Endodermal cell (in vitro differentiated cells): ENCODE results near the gene ADAM15. TPM values are rescaled to one million over a fixed set of nuclear protein-coding genes. Genes with fewer than 3 reads are reported as not detected.

Source experiments
- DNase-seq: peaks from one replicate; pipeline ENCODE4 v3.0.0-alpha.2; 2017
- H3K27ac ChIP-seq: 2 replicates; pipeline ENCODE4 v1.5.1; 2013; ENCODE audit warnings: mild to moderate bottlenecking, low read depth, low read length, moderate library complexity
- H3K27me3 ChIP-seq: 2 replicates; pipeline ENCODE4 v1.6.1; 2013; ENCODE audit warnings: mild to moderate bottlenecking, low read length, moderate library complexity; ENCODE audit not compliant: insufficient read depth, control insufficient read depth, poor library complexity, severe bottlenecking
- H3K36me3 ChIP-seq: 2 replicates; pipeline ENCODE4 v1.7.0; 2013; ENCODE audit warnings: mild to moderate bottlenecking, low read length, moderate library complexity; ENCODE audit not compliant: control insufficient read depth, insufficient read depth
- H3K4me1 ChIP-seq: one replicate; pipeline ENCODE4 v1.7.0; 2013; ENCODE audit warnings: low read length; ENCODE audit not compliant: control insufficient read depth, insufficient read depth
- H3K4me3 ChIP-seq: 2 replicates; pipeline ENCODE4 v1.5.1; 2013; ENCODE audit warnings: mild to moderate bottlenecking, low read length, moderate library complexity
- H3K9ac ChIP-seq: 2 replicates; pipeline ENCODE4 v1.6.1; 2013; ENCODE audit warnings: mild to moderate bottlenecking, low read length, moderate library complexity; ENCODE audit not compliant: poor library complexity, severe bottlenecking; ENCODE audit errors: extremely low read depth
- H3K9me3 ChIP-seq: 2 replicates; pipeline ENCODE4 v1.6.1; 2013; ENCODE audit warnings: mild to moderate bottlenecking, low read length, moderate library complexity; ENCODE audit not compliant: control insufficient read depth
- H3K27ac Mint-ChIP-seq: 2 replicates; pipeline ENCODE4 v1.8.0; 2020; ENCODE audit warnings: mixed read lengths
- H3K27me3 Mint-ChIP-seq: 2 replicates; pipeline ENCODE4 v1.8.0; 2021; ENCODE audit warnings: mild to moderate bottlenecking, mixed read lengths; ENCODE audit not compliant: insufficient read depth
- H3K36me3 Mint-ChIP-seq: 2 replicates; pipeline ENCODE4 v1.8.0; 2020; ENCODE audit warnings: low read depth, mixed read lengths
- H3K4me1 Mint-ChIP-seq: 2 replicates; pipeline ENCODE4 v1.8.0; 2020; ENCODE audit warnings: mixed read lengths
- H3K4me3 Mint-ChIP-seq: 2 replicates; pipeline ENCODE4 v1.8.0; 2020; ENCODE audit warnings: mild to moderate bottlenecking, moderate library complexity, mixed read lengths
- H3K9me3 Mint-ChIP-seq: 2 replicates; pipeline ENCODE4 v1.8.0; 2020; ENCODE audit warnings: mild to moderate bottlenecking, mixed read lengths
- CTCF ChIP-seq: fragments of 200-600 bp; sonication (generic); conservative IDR thresholded peaks from 2 replicates; pipeline ENCODE4 v1.5.0; 2021; ENCODE audit warnings: antibody characterized with exemption, mild to moderate bottlenecking
- WGBS, 2 experiments: methylation state at CpG; one replicate each; pipeline versions ENCODE4 v1.1.5 to v1.1.7; 2013; ENCODE audit warnings: missing lambda C conversion rate in 2 of 2, mixed read lengths in 1 of 2; ENCODE audit not compliant: insufficient coverage in 1 of 2, insufficient read length in 1 of 2; 5-methylcytosine and 5-hydroxymethylcytosine counted together
- total RNA-seq, 2 donors: library from RNA; stranded (reverse); fragmentation: NEBNext Ultra II Directional in 1 of 2; extraction: Animal tissue kit (Norgen Biotek cat#: 25700) in 1 of 2; gene quantifications; 2 replicates in 1 of 2; 3 replicates in 1 of 2; pipeline ENCODE4 v1.2.1, GENCODE V29; 2021

Gene ADAM15
- total RNA-seq, 2 donors from 2014 or later: 13.4 to 16.5 TPM

GRCh38 chr1:155110826-155111225 is 59.7 kb downstream of the ADAM15 start:
- no peak overlapping the region for H3K27ac Mint-ChIP-seq
- peaks cover 15% of the 10 kb centered on the region for H3K27me3 ChIP-seq
- H3K36me3 ChIP-seq: no peaks in the 10 kb centered on the region
- no peak for TF ChIP-seq CTCF
- H3K27me3 Mint-ChIP-seq: peaks cover 20% of the 10 kb centered on the region
- DNase-seq: no peak
- no peak overlapping the region for H3K4me3 ChIP-seq
- no peaks in the 10 kb centered on the region for H3K9me3 ChIP-seq
- H3K4me1 Mint-ChIP-seq: no peaks in the 10 kb centered on the region
- no peaks in the 10 kb centered on the region for H3K9me3 Mint-ChIP-seq
- H3K27ac ChIP-seq: no peak overlapping the region
- 89% methylated on average over 7 to 8 of the region's 8 CpGs for WGBS, 2 experiments
- H3K36me3 Mint-ChIP-seq: no peaks in the 10 kb centered on the region
- no peak overlapping the region for H3K4me3 Mint-ChIP-seq
- no peak overlapping the region for H3K9ac ChIP-seq
- H3K4me1 ChIP-seq: no peaks in the 10 kb centered on the region

Other genes with a start within 250 kb of the ADAM15 start
- under 1 TPM; 0.57 to 0.75 TPM for gene KCNN3, start 181.0 kb upstream of the ADAM15 start, total RNA-seq
- gene PMVK, start 114.6 kb upstream of the ADAM15 start, total RNA-seq: 10 to 100 TPM; 16.0 to 16.4 TPM
- gene PBXIP1, start 95.2 kb upstream of the ADAM15 start, total RNA-seq: 10 to 100 TPM; 42.5 to 61.3 TPM
- 10 to 100 TPM; 33.4 to 40.4 TPM for gene PYGO2, start 89.5 kb upstream of the ADAM15 start, total RNA-seq
- 100 to 1,000 TPM; 157 to 231 TPM for gene SHC1, start 80.6 kb upstream of the ADAM15 start, total RNA-seq
- gene CKS1B, start 76.6 kb upstream of the ADAM15 start, total RNA-seq: 100 to 1,000 TPM; 145 to 229 TPM
- 10 to 100 TPM; 61.9 to 65.0 TPM for gene FLAD1, start 68.0 kb upstream of the ADAM15 start, total RNA-seq
- gene LENEP, start 57.7 kb upstream of the ADAM15 start, total RNA-seq: 1 to 10 TPM in 1 of 2 donors, not detected in 1; 2.0 TPM
- 10 to 100 TPM; 21.2 to 23.3 TPM for gene ZBTB7B, start 48.5 kb upstream of the ADAM15 start, total RNA-seq
- gene DCST2, start 17.5 kb upstream of the ADAM15 start, total RNA-seq: 1 to 10 TPM in 1 of 2 donors, under 1 TPM in 1; 0.44 to 2.0 TPM
- not detected for gene DCST1, start 17.5 kb upstream of the ADAM15 start, total RNA-seq
- 10 to 100 TPM; 15.9 to 17.9 TPM for gene EFNA4, start 12.4 kb downstream of the ADAM15 start, total RNA-seq
- gene EFNA3, start 27.5 kb downstream of the ADAM15 start, total RNA-seq: 1 to 10 TPM; 3.1 to 6.0 TPM
- 1 to 10 TPM; 3.6 to 5.0 TPM for gene EFNA1, start 76.6 kb downstream of the ADAM15 start, total RNA-seq
- 10 to 100 TPM; 25.1 to 29.8 TPM for gene SLC50A1, start 84.5 kb downstream of the ADAM15 start, total RNA-seq
- gene DPM3, start 89.2 kb downstream of the ADAM15 start, total RNA-seq: 10 to 100 TPM; 48.8 to 73.4 TPM
- gene KRTCAP2, start 122.0 kb downstream of the ADAM15 start, total RNA-seq: 100 to 1,000 TPM; 143 to 152 TPM
- gene TRIM46, start 122.5 kb downstream of the ADAM15 start, total RNA-seq: 1 to 10 TPM; 5.1 to 7.1 TPM
- gene THBS3, start 156.6 kb downstream of the ADAM15 start, total RNA-seq: 10 to 100 TPM; 17.6 to 27.9 TPM
- gene MTX1, start 157.4 kb downstream of the ADAM15 start, total RNA-seq: 10 to 100 TPM; 47.3 to 63.2 TPM
- gene ENTREP3, start 204.2 kb downstream of the ADAM15 start, total RNA-seq: 10 to 100 TPM; 49.5 to 65.9 TPM
- 10 to 100 TPM; 56.1 TPM for gene SCAMP3, start 211.0 kb downstream of the ADAM15 start, total RNA-seq
- gene CLK2, start 222.2 kb downstream of the ADAM15 start, total RNA-seq: 10 to 100 TPM; 69.8 to 82.3 TPM
- 1 to 10 TPM; 8.7 to 9.2 TPM for gene HCN3, start 226.1 kb downstream of the ADAM15 start, total RNA-seq